Activated effector memory CD4-positive, alpha-beta T cell treated with anti-CD3 and anti-CD28 coated beads, Interleukin-2, amount 50 U/mL, for 16 hours (primary cell): Measurements from ENCODE around the gene ATXN7.

Experiments used
- DNase-seq: peaks from one replicate; pipeline ENCODE4 v3.0.0-alpha.2; 2020

Gene ATXN7

GRCh38 chr3:63864008-63864964 lies 619 bp downstream of the ATXN7 start:
- peak; percentile 78 for DNase-seq

- DNase-seq, result no peak
Observed at GRCh38 chr3:63864965-63865327, 1.3 kb downstream of the ATXN7 start.

GRCh38 chr3:63867225-63867624 lies 3.6 kb downstream of the ATXN7 start:
- DNase-seq, result no peak

GRCh38 chr3:63869940-63870614 lies 6.4 kb downstream of the ATXN7 start:
- DNase-seq, result no peak

- no peak for DNase-seq
Observed at GRCh38 chr3:63870615-63871005, 6.9 kb downstream of the ATXN7 start.

- no peak for DNase-seq
Observed at GRCh38 chr3:63872135-63872924, 8.7 kb downstream of the ATXN7 start.

GRCh38 chr3:63874769-63875168 lies 11.1 kb downstream of the ATXN7 start:
- DNase-seq, result no peak

GRCh38 chr3:63875510-63875909 lies 11.8 kb downstream of the ATXN7 start:
- no peak for DNase-seq

GRCh38 chr3:63876260-63876659 lies 12.6 kb downstream of the ATXN7 start:
- DNase-seq, result no peak

- DNase-seq, result no peak
Observed at GRCh38 chr3:63877737-63878393, 14.2 kb downstream of the ATXN7 start.

GRCh38 chr3:63878394-63879060 lies 14.9 kb downstream of the ATXN7 start:
- no peak for DNase-seq

GRCh38 chr3:63880653-63881052 lies 17.0 kb downstream of the ATXN7 start:
- DNase-seq, result no peak

GRCh38 chr3:63886858-63887257 lies 23.2 kb downstream of the ATXN7 start:
- DNase-seq, result no peak

GRCh38 chr3:63891518-63891917 lies 27.9 kb downstream of the ATXN7 start:
- DNase-seq, result no peak

GRCh38 chr3:63892773-63893352 lies 29.2 kb downstream of the ATXN7 start:
- no peak for DNase-seq

- DNase-seq, result no peak
Observed at GRCh38 chr3:63895422-63896189, 31.9 kb downstream of the ATXN7 start.

- no peak for DNase-seq
Observed at GRCh38 chr3:63896332-63897030, 32.8 kb downstream of the ATXN7 start.

GRCh38 chr3:63900010-63900409 lies 36.3 kb downstream of the ATXN7 start:
- DNase-seq, result no peak

- no peak for DNase-seq
Observed at GRCh38 chr3:63900459-63900858, 36.8 kb downstream of the ATXN7 start.
